DMS53 treated with DMSO at 0.1 percent for 48 hours (cell line): ENCODE data around the gene CD7.

ENCODE experiments used
- DNase-seq: peaks from one replicate; lab custom pipeline; 2025; ENCODE audit not compliant: unreplicated experiment; lab: John Stamatoyannopoulos, UW

Gene CD7

DNA sequence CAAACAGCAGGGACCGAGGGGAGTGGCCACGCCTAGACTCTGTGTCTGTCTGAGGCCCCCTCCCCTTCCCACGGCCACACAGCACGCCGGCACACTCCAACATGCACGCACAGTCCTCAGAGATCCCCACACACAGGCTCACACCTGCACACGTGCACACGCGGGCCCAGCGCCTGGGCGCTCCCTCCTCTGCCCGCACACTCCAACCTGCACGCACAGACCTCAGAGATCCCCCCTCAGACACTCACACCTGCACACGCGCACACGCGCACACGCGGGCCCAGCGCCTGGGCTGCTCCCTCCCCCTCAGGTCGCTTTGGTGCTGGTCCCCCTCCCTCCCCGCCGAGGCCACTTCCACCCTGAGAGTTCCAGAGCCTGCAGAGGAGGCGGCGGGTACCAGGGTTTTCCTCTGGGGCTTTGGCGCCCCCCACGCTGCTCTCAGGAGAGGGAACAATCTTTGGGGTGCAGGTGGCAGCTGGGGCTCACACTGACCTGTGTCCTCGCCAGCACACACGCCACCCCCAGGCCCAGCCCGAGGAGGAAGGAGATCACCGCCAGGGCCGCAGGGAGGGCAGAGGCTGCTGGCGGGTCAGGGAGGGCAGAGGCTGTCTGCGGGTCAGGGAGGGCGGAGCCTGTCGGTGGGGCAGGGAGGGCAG is 1.6 kb downstream of the CD7 start:
- no peak for DNase-seq

- DNase-seq, result no peak
These were observed 2.4 kb downstream of the CD7 start for GRCh38 chr17:82314727-82315605.

DNA sequence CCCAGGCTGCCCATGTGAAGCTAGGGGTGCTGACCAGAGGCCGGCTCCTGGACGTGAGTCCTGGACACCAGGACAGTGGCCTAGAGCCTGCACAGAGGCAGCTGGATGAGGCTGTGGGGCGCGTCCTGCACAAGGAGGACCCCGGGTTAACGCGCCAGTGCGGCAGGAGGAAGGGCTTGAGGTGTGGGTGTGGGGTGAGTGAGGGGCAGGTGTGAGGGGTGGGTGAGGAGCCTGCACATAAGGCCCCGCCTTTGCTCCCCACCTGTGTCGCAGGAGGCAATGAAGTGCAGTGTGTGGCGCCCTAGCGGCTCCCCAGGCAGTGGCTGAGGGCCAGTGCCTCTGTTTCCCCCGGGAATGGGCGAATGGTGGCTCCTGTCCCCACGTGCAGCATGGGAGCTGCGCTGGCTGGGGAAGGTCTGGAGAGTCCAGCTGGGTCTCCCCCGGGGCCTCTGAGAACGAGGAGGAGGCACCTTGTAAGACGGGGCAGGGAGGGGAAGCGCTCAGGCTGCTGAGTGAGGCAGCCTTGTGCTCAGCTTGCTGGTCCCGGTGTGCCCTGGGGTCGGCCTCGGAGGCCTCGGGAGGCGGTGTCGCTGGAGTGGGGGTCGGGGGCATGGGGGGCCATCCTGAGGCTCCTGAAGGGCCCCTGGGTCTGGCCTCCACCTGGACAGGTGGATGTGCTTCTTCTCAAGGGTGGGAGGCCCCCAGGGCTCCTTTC is 3.2 kb downstream of the CD7 start:
- DNase-seq, result no peak

DNA sequence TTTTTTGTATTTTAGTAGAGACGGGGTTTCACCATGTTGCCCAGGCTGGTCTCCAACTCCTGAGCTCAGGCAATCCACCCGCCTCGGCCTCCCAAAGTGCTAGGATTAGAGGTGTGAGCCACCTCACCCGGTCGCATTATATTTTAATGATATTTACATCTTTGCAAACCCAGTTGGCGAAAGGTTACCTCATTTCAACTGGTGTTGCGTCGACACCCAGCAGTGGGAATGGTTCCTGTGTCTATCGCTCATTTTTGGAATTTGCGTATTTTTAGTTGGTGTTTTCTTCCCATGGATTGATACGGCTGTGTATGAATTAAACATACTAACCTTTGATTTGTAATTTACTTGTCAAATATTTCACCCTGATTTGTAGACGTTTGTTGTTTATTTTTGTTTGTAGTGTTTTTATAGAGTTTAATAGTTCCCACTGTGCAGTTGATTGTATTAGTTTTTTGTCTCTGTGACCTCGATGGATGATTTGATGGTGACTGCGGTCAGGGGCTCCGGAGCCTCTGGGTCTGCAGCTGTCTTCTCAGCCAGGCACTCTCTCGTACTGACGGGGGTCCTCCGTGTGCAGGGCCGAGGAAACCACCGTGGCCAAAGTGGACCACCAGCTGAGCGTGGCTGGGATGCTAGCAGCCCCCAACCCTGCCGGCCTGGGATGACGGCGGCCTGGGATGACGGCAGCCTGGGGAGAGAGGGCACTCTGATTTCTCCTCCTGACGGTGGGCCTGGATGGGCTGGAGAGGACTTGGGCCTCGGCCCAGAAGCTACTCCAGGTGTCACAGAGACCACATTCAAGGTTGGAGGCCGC is 4.0 kb downstream of the CD7 start:
- DNase-seq, result no peak

DNA sequence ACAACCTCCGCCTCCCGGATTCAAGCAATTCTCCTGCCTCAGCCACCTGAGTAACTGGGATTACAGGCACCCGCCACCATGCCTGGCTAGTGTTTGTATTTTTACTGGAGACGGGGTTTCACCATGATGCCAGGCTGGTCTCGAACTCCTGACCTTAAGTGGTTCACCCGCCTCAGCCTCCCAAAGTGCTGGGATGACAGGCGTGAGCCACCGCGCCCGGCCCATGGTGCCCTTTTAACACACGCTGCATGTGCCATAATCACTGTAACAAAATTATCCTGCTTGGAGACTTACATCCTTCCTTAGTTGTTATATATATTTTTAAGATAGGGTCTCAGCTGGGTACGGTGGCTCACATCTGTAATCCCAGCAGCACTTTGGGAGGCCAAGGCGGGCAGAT is 5.4 kb downstream of the CD7 start:
- no peak for DNase-seq

DNA sequence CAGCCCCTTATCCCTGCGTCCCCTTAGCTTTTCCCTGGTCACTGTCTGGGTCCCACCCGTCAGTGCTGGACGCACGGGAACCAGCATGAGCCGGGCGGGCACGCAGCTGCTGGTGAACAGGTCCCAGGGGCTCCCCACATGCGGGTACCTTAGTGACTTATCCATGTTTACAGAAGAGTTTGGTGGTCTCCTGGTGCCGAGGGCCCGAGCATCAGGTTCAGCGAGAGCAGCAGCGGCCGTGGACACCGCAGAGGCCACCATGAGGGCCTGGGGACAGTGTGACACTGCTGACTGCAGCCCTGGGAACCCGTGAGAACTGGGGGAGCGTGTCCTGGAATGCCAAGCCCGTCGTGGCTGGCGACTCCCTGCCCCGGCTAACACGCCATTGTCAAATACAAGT is 6.5 kb downstream of the CD7 start:
- DNase-seq, result no peak

DNA sequence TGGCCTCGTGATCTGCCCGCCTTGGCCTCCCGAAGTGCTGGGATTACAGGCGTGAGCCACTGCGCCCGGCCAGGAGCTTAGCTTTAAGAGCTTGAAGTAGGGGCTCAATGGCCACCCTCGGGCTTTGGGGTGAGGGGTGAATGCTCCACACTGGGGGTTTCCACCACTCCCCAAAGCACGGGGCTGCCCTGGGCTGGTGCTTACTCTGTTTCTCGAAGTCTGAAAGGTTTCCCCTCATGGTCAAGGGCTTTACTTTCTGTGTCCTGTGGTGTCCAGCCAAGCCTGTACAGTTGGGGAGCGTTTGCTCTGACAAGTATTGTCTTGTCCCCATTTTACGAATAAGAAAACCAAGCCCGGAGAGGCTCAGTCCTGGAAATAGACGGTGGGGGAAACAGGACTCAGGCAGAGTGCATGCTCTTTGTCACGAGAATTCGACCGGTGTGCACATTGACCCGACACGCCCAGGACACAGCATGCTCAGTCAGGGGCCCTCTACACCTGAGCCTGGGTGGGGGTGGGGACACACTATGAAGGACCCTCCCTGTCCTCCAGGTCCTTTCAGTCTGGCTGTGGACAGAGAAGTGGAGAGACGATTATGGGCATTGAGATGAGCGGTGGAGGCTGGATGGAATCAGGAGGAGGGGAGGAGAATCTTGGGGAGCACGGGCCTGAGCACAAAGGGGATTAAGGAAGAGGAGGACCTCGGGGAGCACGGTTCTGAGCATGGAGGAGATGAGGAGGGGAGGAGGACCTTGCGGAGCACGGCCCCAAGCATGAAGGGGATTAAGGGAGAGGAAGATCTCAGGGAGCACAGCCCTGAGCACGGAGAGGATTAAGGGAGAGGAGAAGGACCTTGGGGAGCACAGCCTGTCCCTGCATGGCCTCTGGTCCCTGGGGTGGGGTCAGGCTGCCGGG is 7.5 kb downstream of the CD7 start:
- DNase-seq, result no peak

DNA sequence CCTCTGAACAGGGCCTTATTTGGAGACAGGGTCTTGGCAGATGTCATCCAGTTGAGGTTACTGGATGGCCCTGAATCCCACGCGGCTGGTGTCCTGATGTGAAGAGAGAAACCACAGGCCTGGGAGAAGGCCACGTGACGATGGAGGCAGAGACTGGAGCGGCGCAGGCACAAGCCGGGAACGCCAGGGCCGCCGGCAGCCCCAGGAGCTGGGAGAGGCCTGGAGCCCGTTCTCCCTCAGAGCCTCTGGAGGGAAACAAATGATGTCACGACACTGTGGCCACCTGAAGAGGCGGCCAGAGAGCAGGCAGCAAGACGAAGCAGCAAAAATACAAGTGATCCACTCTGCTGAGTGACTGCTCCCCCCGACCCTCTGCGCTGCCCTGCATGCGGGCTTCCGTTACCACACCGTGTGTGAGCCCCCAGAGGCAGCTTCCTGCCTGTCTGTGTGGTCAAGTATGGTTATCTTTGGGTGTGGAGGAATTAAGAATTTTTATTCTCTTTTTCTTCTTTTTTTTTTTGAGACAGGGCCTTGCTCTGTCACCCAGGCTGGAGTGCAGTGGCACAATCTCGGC is 11.6 kb downstream of the CD7 start:
- DNase-seq, result no peak

- DNase-seq, result no peak
These were observed 12.3 kb downstream of the CD7 start for GRCh38 chr17:82304826-82305726.

DNA sequence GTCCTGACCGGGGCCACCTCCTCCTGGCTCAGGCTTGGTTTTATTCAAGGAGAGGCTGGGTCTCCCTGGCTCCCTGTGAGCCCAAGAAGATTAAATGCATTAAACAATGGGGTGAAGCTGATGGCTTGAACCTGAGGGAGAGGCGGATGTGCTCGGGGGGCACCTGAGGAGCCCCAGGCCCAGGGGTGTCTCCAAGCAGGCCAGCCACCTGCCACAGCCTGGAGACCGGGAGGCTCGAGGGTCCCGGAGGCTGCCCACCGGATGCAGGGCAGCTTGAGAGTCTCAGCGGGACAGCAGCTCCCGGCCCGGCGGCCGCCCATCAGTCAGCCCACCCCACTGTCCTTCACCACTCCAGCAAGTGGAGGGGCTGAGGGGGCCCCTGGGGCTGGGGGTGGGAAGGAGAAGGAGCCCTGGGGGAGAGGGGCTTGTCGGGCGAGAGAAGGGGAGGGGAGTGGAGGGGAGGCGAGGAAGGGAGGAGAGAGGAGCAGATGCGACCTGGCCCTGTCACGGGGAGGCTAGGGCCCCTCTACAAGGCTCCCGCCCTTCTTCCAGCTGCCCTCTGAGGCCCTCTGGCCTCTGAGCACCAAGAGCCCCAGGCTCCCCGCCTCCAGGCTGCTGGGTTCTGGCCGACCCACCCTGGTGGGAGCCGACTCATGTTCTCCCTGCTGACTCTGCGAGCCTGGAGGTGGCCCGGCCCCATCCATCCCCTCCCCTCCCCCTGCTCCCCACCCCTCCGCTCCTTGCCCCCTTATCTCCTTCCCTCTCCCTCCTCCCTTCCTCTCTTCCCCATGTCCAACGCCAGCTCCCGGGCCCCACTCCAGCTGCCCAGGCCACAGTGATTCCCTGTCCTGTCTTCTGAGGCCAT is 13.2 kb downstream of the CD7 start:
- no peak for DNase-seq

DNA sequence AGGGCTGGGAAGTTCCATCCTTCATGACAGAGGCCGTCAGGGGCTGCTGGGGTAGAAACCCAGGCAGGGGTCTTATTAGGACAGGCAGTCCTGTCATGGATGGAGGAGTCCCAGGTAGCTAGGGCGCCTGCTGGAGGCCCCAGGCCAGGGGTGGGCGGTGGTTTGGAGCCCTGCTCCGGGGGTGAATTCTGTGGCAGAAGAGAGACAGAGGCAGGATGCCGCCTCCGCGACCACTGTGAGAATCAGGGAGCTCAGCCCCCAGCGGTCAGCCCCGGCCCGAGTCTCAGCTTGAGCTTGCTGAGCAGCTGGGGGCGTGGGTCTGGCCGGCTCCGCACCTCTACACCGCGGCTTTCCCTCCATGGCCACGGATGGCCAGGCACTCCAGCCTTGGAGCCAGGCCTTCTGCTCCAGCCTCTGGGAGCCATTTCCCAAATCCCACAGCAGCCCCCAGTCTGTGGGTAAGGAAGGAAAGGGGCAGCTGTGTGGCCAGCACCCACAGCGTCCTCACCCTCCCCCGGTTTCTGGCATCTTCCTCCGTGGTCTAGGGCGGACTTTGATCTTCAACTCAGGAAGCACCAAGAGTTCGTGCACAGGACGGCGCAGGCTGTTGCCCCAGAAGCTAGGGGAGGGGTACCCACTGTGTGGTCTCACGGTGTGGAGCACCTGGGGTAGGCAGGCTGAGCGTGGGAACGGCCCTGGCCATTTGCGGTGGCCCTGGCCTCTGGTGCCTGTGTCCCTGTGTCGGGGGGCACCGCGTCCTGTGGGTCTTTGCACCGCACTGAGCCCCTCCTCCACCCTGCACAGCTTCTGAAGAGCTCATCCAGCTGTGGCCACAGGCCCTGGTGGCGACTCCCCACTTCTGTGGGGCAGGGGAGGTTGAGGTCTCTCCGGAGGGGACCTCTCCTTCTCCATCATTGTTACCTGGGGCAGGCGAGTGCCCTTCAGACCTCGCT is 14.1 kb downstream of the CD7 start:
- DNase-seq, result no peak

GRCh38 chr17:82302568-82302963 is 14.8 kb downstream of the CD7 start:
- no peak for DNase-seq

- no peak for DNase-seq
These were observed 15.4 kb downstream of the CD7 start for GRCh38 chr17:82301916-82302567.

DNA sequence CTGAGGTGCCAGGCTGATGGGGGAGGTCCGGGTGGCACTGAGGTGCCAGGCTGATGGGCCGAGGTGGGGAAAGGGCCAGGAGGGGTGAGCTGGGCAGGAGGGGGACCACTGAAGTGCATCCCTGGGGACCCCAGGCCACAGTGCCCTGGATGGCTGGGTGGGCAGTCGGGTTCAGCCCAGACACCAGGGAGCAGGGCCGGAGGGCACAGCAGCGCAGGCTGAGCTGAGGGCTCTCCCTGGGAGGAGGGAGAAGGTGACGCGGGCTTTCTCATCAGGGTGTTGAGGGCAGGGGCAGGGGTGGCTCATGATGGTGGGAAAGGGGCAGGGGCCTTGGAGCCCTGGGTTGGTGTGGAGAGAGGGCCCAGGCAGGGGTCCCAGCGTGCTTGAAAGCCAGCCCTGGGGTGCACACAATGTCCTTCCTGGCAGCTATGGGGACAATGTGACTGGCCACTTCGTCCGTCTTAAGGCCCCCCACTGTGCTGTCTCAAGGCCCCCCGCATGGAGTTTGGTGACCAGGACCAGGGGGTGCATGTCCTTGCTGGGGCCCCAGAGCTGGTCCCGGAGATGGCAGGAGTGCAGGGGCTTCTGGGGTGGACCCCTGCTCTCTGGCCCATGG is 16.0 kb downstream of the CD7 start:
- DNase-seq, result no peak

DNA sequence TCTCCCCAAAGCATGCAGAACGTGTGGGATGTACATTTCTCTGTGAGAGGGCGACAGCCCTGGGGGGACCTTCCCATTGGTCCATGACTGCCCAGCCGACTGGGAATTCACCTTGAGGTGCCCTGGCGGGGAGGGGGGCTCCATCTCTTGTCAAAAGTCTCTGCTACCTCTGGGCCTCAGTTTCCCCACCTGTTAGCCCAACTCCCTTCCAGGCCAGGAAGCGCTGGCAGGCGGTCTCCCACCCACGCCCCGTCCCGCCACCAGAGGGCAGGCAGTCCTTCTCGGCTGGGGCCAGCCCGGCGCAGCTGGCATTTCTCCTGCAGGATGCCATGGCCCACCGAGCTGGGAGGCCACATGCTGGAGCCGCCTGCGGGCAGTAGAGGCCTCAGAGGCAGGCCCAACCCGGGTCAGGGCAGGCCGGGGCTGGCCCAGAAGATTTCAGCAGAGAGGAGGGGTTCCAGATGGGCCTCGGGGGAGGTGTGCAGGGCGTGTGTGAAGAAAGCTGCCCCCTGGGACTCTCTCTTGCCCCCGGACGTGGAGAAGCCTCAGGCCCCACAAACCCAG is 16.6 kb downstream of the CD7 start:
- peak; percentile 45 for DNase-seq
